H1 (cell line): Measurements from ENCODE around the gene ADCY1. TPM values are rescaled to one million over a fixed set of nuclear protein-coding genes. Genes with fewer than 3 reads are reported as not detected.

Experiments used
- SP1 ChIP-seq: IDR thresholded peaks from 2 replicates; pipeline ENCODE4 v1.6.1; 2011; ENCODE audit warnings: low read depth, low read length
- polyA plus RNA-seq, 7 experiments: library from polyadenylated mRNA; depleted of rRNA in 3 of 7; stranded (reverse) in 5 of 7; unstranded in 2 of 7; fragments of >200 nt in 5 of 7; fragments of 200-250 nt in 2 of 7; gene quantifications; 1 replicate in 5 of 7; 2 replicates in 1 of 7; 4 replicates in 1 of 7; pipeline versions ENCODE4 v1.2.1 to v1.2.3, GENCODE V29; 2011 to 2013; ENCODE audit warnings: missing spikeins in 2 of 7, mixed read lengths in 2 of 7
- total RNA-seq: library from RNA; stranded (reverse); fragmentation: NEBNext Ultra II Directional; extraction: Animal tissue kit (Norgen Biotek cat#: 25700); gene quantifications from 2 replicates; pipeline ENCODE4 v1.2.1, GENCODE V29; 2021
- TF ChIP-seq, protein P1 (sequence below): fragments of 300-600 bp; sonication (generic); IDR thresholded peaks from 2 replicates; pipeline ENCODE4 v1.7.1; 2012; ENCODE audit warnings: low read length, moderate library complexity, mild to moderate bottlenecking, inconsistent platforms; ENCODE audit not compliant: insufficient replicate concordance

Gene ADCY1
- total and polyA plus RNA-seq, 2 of the 8 experiments (the other 6 are each of a cell fraction or from before 2014, with no cell fraction given) = 7.9 to 26.9 TPM

DNA sequence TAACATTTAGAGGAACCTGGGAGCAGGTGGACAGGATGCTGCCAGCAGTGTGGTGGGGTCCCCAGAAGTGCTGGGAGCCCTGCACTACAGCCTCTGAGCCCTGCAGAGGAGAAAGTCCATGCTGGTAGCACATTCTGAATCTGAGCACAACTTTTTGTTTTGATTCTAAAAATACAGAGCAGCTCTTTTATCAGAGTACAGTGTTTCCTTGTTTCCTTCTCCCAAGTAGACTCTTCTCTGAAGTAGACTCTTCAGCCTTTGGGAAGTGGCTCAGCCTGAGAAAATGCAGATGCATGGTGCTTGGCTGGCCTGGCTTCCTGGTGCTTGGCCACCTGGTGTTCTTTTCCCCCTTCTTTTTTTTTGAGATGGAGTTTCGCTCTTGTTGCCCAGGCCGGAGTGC lies 9.1 kb downstream of the ADCY1 start (continued):
- TF ChIP-seq, protein P1, sequence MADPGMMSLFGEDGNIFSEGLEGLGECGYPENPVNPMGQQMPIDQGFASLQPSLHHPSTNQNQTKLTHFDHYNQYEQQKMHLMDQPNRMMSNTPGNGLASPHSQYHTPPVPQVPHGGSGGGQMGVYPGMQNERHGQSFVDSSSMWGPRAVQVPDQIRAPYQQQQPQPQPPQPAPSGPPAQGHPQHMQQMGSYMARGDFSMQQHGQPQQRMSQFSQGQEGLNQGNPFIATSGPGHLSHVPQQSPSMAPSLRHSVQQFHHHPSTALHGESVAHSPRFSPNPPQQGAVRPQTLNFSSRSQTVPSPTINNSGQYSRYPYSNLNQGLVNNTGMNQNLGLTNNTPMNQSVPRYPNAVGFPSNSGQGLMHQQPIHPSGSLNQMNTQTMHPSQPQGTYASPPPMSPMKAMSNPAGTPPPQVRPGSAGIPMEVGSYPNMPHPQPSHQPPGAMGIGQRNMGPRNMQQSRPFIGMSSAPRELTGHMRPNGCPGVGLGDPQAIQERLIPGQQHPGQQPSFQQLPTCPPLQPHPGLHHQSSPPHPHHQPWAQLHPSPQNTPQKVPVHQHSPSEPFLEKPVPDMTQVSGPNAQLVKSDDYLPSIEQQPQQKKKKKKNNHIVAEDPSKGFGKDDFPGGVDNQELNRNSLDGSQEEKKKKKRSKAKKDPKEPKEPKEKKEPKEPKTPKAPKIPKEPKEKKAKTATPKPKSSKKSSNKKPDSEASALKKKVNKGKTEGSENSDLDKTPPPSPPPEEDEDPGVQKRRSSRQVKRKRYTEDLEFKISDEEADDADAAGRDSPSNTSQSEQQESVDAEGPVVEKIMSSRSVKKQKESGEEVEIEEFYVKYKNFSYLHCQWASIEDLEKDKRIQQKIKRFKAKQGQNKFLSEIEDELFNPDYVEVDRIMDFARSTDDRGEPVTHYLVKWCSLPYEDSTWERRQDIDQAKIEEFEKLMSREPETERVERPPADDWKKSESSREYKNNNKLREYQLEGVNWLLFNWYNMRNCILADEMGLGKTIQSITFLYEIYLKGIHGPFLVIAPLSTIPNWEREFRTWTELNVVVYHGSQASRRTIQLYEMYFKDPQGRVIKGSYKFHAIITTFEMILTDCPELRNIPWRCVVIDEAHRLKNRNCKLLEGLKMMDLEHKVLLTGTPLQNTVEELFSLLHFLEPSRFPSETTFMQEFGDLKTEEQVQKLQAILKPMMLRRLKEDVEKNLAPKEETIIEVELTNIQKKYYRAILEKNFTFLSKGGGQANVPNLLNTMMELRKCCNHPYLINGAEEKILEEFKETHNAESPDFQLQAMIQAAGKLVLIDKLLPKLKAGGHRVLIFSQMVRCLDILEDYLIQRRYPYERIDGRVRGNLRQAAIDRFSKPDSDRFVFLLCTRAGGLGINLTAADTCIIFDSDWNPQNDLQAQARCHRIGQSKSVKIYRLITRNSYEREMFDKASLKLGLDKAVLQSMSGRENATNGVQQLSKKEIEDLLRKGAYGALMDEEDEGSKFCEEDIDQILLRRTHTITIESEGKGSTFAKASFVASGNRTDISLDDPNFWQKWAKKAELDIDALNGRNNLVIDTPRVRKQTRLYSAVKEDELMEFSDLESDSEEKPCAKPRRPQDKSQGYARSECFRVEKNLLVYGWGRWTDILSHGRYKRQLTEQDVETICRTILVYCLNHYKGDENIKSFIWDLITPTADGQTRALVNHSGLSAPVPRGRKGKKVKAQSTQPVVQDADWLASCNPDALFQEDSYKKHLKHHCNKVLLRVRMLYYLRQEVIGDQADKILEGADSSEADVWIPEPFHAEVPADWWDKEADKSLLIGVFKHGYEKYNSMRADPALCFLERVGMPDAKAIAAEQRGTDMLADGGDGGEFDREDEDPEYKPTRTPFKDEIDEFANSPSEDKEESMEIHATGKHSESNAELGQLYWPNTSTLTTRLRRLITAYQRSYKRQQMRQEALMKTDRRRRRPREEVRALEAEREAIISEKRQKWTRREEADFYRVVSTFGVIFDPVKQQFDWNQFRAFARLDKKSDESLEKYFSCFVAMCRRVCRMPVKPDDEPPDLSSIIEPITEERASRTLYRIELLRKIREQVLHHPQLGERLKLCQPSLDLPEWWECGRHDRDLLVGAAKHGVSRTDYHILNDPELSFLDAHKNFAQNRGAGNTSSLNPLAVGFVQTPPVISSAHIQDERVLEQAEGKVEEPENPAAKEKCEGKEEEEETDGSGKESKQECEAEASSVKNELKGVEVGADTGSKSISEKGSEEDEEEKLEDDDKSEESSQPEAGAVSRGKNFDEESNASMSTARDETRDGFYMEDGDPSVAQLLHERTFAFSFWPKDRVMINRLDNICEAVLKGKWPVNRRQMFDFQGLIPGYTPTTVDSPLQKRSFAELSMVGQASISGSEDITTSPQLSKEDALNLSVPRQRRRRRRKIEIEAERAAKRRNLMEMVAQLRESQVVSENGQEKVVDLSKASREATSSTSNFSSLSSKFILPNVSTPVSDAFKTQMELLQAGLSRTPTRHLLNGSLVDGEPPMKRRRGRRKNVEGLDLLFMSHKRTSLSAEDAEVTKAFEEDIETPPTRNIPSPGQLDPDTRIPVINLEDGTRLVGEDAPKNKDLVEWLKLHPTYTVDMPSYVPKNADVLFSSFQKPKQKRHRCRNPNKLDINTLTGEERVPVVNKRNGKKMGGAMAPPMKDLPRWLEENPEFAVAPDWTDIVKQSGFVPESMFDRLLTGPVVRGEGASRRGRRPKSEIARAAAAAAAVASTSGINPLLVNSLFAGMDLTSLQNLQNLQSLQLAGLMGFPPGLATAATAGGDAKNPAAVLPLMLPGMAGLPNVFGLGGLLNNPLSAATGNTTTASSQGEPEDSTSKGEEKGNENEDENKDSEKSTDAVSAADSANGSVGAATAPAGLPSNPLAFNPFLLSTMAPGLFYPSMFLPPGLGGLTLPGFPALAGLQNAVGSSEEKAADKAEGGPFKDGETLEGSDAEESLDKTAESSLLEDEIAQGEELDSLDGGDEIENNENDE = no peak
- TF ChIP-seq SP1 = no peak
